Lower lobe of right lung (tissue), 2 donors: Measurements from ENCODE around the gene SRGAP2C. TPM values are rescaled to one million over a fixed set of nuclear protein-coding genes. Genes with fewer than 3 reads are reported as not detected.
"Not testable (repeated sequence)": the region's sequence is repeated elsewhere in the genome, so short reads cannot be mapped to it uniquely, and the experiment has no call there.

Experiments
- ATAC-seq, 2 donors: fragments of 200-7000 bp; cut with Tn5 transposase; one replicate each; pipeline ENCODE4 v1.9.1; 2020 to 2022; ENCODE audit warnings: mild to moderate bottlenecking in 2 of 2, moderate library complexity in 2 of 2
- DNase-seq: peaks from one replicate; pipeline ENCODE4 v3.0.0-alpha.2; 2020
- H3K27ac ChIP-seq: fragments of 200-600 bp; one replicate; pipeline ENCODE4 v1.8.0; 2022
- H3K27me3 ChIP-seq: fragments of 200-600 bp; one replicate; pipeline ENCODE4 v1.8.0; 2022; ENCODE audit warnings: low read depth
- H3K36me3 ChIP-seq: fragments of 200-600 bp; one replicate; pipeline ENCODE4 v1.8.0; 2022; ENCODE audit warnings: mild to moderate bottlenecking
- H3K4me1 ChIP-seq: fragments of 200-600 bp; one replicate; pipeline ENCODE4 v1.8.0; 2022
- H3K4me3 ChIP-seq: fragments of 200-600 bp; one replicate; pipeline ENCODE4 v1.8.0; 2022; ENCODE audit warnings: mild to moderate bottlenecking
- H3K9me3 ChIP-seq: fragments of 200-600 bp; one replicate; pipeline ENCODE4 v1.8.0; 2022
- CTCF ChIP-seq: fragments of 200-600 bp; IDR thresholded peaks from one replicate; pipeline ENCODE4 v1.8.0; 2022; ENCODE audit warnings: antibody characterized with exemption, mild to moderate bottlenecking
- intact Hi-C: fragments of 100-400 bp; cut with DNase I; formaldehyde crosslinking; loops from one replicate; pipeline ENCODE4 v1.11.0; 2022
- total RNA-seq: library from RNA; stranded (reverse); fragmentation: NEBNext Ultra II Directional; extraction: Animal tissue kit (Norgen Biotek cat#: 25700); gene quantifications from one replicate; pipeline ENCODE4 v1.2.1, GENCODE V29; 2021
- donor health status: DM: no; HTN: yes; CAD: no; lungs with severe emphysema.

The SRGAP2C gene
- total RNA-seq, 1 donor from 2014 or later, result 33.9 TPM

- H3K27me3 ChIP-seq, result no peaks in the 10 kb centered on the region
- H3K9me3 ChIP-seq, result no peaks in the 10 kb centered on the region
- intact Hi-C loops, result no loop called here
- ATAC-seq (no peak), DNase-seq (no peak)
- no peak overlapping the region for H3K27ac ChIP-seq
- TF ChIP-seq CTCF, result no peak
- H3K4me1 ChIP-seq, result no peaks in the 10 kb centered on the region
- H3K4me3 ChIP-seq, result no peak overlapping the region
- H3K36me3 ChIP-seq, result no peaks in the 10 kb centered on the region
Measured at GRCh38 chr1:121408354-121408753, 223.6 kb downstream of the SRGAP2C start.

GRCh38 chr1:121413821-121414220, 229.0 kb downstream of the SRGAP2C start:
- ATAC-seq (no peak), DNase-seq (no peak)
- H3K4me1 ChIP-seq, result peaks cover 13% of the 10 kb centered on the region
- no peak overlapping the region for H3K27ac ChIP-seq
- no peaks in the 10 kb centered on the region for H3K9me3 ChIP-seq
- H3K27me3 ChIP-seq, result no peaks in the 10 kb centered on the region
- H3K4me3 ChIP-seq, result no peak overlapping the region
- TF ChIP-seq CTCF, result no peak
- no peaks in the 10 kb centered on the region for H3K36me3 ChIP-seq
- intact Hi-C loops, result no loop called here

GRCh38 chr1:121414905-121415304, 230.1 kb downstream of the SRGAP2C start:
- DNase-seq (no peak), ATAC-seq (peak; percentile 57 to 74)
- intact Hi-C loops, result no loop called here
- H3K4me3 ChIP-seq, result no peak overlapping the region
- TF ChIP-seq CTCF, result no peak
- H3K4me1 ChIP-seq, result peaks cover 13% of the 10 kb centered on the region
- no peak overlapping the region for H3K27ac ChIP-seq
- no peaks in the 10 kb centered on the region for H3K27me3 ChIP-seq
- H3K9me3 ChIP-seq, result no peaks in the 10 kb centered on the region
- H3K36me3 ChIP-seq, result no peaks in the 10 kb centered on the region

- H3K9me3 ChIP-seq, result no peaks in the 10 kb centered on the region
- no peak overlapping the region for H3K4me3 ChIP-seq
- H3K36me3 ChIP-seq, result no peaks in the 10 kb centered on the region
- ATAC-seq (no peak), DNase-seq (no peak)
- H3K27me3 ChIP-seq, result no peaks in the 10 kb centered on the region
- intact Hi-C loops, result no loop called here
- no peak for TF ChIP-seq CTCF
- peaks cover 13% of the 10 kb centered on the region for H3K4me1 ChIP-seq
- no peak overlapping the region for H3K27ac ChIP-seq
Measured at GRCh38 chr1:121417325-121417923, 232.6 kb downstream of the SRGAP2C start.

GRCh38 chr1:121418369-121419049, 233.7 kb downstream of the SRGAP2C start:
- Histone ChIP-seq H3K27ac (no peak overlapping the region), H3K4me3 (no peak overlapping the region), H3K4me1 (peaks cover 13% of the 10 kb centered on the region), H3K36me3 (no peaks in the 10 kb centered on the region), H3K9me3 (no peaks in the 10 kb centered on the region), H3K27me3 (no peaks in the 10 kb centered on the region)
- DNase-seq, result no peak
- intact Hi-C loops, result no loop called here
- no peak for TF ChIP-seq CTCF
- no peak for ATAC-seq

GRCh38 chr1:121419050-121419615, 234.4 kb downstream of the SRGAP2C start:
- ATAC-seq, intact Hi-C loops, DNase-seq, H3K36me3 ChIP-seq, H3K27ac ChIP-seq, H3K4me3 ChIP-seq, H3K27me3 ChIP-seq, H3K4me1 ChIP-seq, H3K9me3 ChIP-seq: not testable (repeated sequence)

- H3K9me3 ChIP-seq, DNase-seq, H3K27me3 ChIP-seq, ATAC-seq, H3K4me3 ChIP-seq, intact Hi-C loops, H3K36me3 ChIP-seq, H3K27ac ChIP-seq, H3K4me1 ChIP-seq: not testable (repeated sequence)
Measured at GRCh38 chr1:121421490-121421889, 236.7 kb downstream of the SRGAP2C start.

GRCh38 chr1:121423956-121424355, 239.2 kb downstream of the SRGAP2C start:
- H3K9me3 ChIP-seq, DNase-seq, H3K27ac ChIP-seq, H3K36me3 ChIP-seq, ATAC-seq, intact Hi-C loops, H3K4me3 ChIP-seq, H3K4me1 ChIP-seq, H3K27me3 ChIP-seq: not testable (repeated sequence)

GRCh38 chr1:121433517-121433916, 248.7 kb downstream of the SRGAP2C start:
- H3K4me3 ChIP-seq, H3K36me3 ChIP-seq, H3K27me3 ChIP-seq, ATAC-seq, H3K4me1 ChIP-seq, H3K9me3 ChIP-seq, intact Hi-C loops, H3K27ac ChIP-seq, DNase-seq: not testable (repeated sequence)
